HG03469 (cell line): Measurements from ENCODE around the gene RAB27A.
A peak's percentile ranks its signal among the peaks of the same experiment; 100 is the strongest.
"Not testable (repeated sequence)": the region's sequence is repeated elsewhere in the genome, so short reads cannot be mapped to it uniquely, and the experiment has no call there.

Experiments used
- ATAC-seq: cut with Tn5 transposase; IDR thresholded peaks from one replicate; pipeline ENCODE4 v1.9.1; 2021; ENCODE audit warnings: mild to moderate bottlenecking, moderate library complexity, moderate number of reproducible peaks; ENCODE audit not compliant: unreplicated experiment

The RAB27A gene

DNA sequence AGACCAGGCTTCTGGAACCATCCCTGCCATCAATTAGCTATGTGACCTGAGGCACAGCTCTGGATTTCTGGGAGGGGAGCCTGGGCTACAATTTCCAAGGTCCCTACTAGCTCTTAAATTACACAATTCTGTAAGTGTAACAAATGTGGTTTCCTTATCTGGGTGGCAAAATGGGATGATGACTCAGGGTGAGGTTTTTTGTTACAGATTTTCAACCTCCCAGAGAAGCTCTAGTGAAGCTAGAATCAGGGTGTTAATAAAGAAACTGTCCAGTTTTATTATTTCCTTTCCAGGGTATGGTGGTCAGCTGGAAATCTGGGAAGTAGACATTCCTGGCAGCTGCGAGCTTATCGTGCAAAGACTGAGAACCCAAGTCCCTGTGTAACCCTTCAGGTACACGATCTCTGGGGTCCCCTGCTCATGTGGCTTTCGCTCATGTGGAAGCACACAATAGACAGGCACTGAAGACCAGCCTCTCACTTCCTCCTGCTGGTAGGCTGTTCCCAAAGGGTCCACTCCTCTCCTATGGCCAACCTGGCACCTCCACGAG is 7.3 kb downstream of the RAB27A start:
- ATAC-seq: no peak

DNA sequence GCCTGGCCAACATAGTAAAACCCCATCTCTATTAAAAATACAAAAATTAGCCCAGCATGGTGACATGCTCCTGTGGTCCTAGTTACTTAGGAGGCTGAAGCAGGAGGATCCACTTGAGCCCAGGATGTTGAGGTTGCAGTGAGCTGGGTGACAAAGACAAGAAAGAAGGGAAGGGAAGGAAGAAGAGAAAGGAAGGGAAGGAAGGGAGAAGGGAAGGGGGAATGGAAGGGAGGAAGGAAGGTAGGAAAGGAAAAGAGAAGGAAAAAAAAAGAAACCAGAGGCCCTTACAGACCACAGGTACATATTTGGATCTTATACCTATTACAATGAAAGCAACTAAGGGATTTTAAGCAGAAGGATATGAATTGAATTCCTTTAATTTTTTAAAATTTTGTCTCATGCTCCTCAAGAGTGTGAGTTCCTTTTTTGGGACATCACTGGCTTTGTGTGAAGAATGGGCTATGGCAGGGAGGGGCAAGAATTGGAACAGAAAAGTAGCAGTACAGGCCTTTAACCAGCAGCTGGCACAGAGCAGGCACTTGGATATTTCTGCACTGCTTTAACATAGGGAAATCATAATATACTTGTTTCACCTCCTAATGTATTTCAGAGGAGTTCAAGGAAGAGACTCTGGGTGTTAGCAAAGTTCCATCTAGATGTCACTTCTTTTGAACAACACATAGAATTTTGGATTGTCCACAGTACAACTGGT is 7.9 kb downstream of the RAB27A start:
- ATAC-seq: no peak

DNA sequence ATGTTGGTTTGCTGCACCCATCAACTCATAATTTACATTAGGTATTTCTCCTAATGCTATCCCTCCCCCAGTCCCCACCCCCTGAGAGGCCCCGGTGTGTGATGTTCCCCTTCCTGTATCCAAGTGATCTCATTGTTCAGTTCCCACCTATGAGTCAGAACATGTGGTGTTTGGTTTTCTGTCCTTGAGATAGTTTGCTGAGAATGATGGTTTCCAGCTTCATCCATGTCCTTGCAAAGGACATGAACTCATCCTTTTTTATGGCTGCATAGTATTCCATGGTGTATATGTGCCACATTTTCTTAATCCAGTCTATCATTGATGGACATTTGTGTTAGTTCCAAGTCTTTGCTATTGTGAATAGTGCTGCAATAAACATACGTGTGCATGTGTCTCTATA is 9.0 kb downstream of the RAB27A start:
- not testable (repeated sequence) for ATAC-seq

DNA sequence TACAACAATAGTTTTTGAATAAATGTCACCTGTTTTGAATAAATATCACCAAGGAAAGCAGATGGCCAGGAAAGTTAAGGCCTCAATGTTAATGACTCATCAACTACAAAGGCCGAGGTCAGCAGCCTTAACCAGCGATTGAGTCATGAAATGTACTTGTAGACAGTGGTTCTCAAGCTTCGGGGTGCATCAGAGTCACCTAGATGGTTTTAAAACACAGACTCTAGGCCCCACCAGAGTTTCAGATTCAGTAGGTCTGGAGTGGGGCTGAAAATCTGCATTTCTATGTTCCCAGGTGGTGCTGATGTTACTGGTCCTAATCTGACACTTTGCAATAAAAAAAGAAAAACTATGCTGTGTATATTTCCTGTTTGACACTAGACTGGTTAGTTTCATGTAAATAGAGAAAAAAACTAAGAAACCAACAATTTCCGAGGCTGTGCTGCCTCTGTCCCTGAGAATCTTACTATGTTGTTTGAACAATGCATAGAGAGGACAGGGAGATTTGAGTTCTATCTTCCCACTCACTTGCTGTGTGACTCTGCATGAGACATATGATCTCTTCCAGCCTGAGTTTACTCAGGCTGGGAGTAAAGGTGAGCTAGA is 9.8 kb downstream of the RAB27A start:
- ATAC-seq: peak; percentile 65

DNA sequence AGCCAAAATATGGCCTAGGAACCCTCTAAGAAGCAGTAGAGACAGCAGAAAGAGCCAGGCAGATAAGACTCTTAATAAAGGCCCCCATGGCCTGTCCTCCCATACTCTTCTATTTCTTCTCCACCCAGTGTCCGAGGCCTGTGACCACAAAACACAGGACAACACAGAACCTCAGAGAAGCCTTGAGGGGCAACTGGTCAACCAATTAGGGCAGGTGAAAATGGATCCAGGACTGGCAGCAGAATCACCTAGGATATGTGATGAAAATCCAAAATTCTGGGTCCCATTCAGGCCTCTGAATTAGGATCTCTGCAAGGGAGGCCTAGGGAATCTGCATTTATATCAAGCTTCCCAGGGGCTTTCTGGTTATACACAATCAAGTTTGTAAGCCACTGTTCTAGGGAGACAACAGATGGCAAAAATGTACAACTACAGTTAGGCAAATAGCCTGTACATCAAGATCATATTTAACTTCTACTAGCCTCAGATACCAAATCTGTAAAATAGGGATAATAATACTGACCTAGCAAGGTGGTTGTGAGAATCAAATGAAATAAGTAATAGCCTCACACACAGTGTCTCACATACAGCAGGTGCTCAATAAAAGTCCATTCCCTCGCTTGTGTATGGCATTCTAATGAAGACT is 10.4 kb downstream of the RAB27A start:
- no peak for ATAC-seq

DNA sequence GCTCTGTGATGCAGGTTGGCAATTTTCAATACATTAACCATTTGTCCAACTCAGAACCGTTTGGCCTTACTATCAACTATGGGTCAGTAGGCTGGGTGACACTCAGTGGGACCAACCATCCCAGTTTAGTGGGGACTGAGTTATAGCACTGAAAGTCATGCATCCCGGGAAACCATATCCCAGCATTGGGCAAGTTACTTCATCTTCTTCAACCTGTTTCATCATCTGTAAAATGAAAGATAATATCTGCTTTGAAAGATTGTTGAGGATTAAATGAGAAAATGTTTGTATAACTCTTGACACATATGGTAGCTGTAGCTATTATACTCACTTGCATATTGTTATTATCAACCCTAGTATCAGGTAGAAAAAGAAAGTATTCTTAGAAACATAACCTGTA is 11.9 kb downstream of the RAB27A start:
- ATAC-seq: no peak

DNA sequence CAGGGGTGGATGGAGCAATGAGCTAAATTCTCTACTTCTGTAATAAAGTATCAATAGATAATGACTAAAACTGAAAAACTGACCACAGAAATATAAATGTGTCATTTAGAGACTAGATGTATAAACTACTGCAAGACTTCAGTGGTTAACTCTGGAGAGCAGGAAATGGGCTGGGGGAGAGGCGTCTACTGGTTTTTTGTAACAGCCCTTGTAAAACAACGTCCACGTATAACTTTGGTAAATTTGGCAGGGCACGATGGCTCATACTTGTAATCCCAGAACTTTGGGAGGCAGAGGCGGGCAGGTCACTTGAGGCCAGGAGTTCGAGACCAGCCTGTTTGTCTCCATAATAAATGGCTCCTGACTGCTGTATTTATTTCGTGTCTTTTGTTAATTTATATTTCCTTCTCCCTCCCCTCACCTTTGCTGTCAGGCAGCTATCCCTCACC is 12.5 kb downstream of the RAB27A start:
- ATAC-seq: peak; percentile 50

DNA sequence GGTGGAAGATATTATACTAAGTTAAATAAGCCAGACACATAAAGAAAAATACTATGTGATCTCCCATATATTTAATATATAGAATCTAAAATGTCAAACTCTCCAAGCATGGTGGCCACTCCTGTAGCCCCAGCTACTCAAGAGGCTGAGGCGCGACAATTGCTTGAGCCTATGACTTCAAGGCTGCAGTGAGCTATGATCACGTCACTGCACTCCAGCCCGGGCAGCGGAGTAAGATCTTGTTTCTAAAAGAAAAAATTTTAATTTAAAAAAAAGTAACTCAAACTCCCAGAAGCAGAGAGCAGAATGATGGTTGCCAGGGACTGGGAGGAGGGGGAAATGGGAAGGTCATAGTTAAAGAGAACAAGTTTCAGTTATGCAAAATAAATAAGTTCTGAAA is 13.3 kb downstream of the RAB27A start:
- no peak for ATAC-seq

DNA sequence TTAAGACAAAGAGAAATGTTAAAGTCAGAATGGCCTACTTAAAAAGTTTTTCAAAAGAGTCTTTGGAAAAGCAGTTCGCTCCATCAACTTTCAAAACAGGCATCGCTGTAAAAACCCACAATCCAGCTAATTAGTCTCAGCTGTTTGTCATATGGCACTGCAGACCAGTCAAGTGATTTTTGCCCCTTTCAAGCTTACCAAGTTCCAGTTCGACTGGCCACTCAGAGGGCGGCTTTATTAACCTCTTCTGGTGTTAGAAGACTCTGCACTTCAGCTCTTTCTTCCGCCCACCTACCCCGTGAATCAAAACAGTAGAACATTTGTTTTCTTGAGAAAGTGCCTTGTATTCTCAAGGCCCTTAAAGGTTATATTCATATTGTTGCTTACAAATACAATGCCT is 19.3 kb downstream of the RAB27A start:
- no peak for ATAC-seq

DNA sequence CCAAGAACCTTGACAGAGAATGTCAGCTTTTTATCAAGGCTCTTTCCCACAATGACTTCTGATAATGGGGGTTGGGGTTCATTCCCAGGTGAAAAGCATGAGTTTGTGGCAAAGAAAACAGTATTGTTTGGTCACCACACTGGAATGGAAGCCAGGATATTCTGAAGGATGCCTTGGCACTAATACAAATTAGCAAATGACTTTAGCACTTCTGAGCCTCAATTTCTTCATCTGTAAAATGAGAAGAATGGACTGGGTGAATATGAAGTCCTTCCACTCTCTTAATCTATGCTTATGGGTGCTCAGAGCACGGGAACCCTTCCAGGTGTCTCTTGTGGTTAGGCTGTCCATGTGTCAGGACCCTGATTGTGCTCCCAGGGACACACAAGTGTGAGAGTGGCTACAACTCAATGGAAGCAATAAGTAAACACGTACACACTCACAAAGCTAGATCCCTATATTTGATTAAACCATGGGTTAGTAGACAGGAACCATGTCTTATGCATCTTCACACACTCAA is 21.4 kb downstream of the RAB27A start:
- ATAC-seq: no peak

DNA sequence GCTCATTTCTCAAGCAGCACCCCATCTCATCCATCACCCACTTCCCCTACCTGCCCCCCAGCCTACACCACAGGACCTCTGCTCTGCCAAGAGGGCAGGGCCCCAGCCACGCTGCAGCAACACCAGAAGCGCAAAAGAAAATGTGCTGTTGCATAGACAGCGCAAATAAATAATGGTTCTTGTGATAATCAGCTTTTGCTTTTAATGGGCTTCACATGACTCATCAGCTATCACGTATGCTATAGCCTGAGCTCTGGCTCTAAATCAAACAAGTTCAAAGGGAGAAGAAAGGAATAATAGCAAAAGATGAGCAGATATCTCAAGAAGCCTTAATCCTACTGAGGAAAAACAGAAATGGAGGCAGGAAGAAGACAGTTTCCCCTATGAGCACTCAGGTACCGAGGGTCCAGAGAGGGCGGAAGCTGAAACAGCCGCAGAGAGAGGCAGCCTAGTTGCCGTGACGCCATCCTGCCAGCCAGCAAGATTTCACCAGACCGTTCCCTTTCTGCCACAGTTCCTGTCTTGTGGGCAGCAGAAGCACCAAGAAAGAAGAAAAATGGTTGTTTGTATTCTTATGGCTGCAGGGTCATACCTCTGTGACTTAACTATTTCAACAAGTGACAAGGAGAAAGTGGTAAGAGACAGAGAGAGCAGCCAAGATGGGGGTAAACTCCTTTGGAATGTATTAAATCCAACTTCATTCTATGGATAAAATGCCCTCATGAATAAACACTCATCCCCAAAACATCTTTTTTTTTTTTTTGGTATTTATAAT is 22.0 kb downstream of the RAB27A start:
- ATAC-seq: peak; percentile 80

DNA sequence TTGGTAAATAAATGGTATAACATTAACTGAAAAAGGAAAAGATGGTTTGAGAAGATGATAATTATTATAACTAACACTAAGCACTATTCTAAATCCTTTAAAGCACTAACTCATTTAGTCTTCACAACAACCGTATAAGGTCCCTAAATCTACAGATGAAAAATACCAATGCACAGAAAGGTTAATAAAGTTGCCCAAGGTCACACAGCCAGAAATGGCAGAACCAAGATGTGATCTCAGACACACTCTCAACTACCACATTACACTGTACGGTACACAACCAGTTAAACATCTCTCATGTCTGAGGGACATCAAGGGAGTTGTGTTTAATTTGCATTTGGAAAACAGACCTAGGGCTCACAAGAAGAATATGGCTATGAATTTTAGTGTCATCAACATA is 23.1 kb downstream of the RAB27A start:
- no peak for ATAC-seq

DNA sequence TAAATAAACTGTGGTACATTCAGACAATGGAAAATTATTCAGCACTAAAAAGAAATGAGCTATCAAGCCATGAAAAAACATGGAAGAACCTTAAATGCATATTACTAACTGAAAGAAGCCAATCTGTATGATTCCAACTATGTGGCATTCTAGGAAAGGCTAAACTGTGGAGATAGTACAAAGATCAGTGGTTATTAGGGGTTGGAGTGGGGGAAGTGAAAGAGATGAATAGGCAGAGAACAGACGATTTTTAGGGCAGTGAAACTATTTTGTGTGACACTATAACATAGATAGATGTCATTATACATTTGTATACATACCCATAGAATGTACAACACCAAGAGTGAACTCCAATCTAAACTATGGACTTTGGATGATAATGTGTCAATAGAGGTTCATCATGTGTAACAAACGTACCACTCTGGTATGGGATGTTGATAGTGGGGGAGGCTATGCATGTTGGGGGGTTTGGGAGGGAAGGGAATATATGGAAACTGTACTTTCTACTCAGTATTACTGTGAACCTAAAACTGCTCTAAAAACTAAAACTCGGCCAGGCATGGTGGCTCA is 29.0 kb downstream of the RAB27A start:
- ATAC-seq: no peak

DNA sequence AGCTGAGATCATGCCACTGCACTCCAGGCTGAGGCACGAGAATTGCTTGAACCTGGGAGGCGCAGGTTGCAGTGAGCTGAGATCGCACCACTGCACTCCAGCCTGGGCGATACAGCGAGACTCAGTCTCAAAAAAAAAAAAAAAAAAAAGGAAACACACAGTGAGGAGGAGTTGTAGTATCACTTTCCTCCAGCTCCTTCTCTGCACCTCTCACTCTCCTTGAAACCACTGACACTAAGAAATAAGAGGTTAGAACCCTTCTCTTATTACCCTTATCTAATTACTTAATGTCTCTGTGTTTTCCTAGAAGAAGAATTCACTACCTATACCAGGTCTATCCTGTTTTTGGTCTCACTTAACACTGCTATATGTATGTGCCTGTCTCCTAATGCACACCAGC is 31.7 kb downstream of the RAB27A start:
- no peak for ATAC-seq

DNA sequence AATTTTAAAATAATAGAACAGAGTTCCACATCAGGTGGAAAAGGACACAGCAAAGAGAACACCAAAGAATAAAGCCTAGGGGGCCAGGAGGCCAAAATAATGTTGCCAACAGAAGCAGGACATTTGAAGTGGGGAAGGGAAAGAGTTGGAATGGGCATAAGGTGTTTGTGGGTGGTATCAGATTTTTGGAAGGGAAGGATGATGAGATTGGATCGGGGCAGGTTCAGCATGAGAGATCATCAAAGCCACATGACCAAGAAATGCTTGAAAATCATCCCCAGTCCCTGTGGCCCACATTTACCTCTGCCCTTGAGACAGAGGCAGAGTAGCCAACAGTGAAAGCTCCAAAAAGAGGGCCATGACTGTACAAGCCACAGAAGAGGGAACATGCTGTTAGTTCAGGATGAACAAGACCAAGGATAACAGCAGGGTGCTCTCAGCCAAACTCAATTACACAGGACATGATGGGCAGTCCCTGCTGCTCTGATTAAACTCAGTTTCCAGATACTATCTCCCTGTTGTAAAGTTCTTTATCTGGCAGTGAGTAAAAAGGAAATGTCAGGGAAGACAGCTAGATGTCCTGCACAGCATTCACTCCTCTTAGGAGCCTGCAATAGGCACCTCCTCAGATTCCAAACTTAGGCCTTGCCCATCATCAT is 32.5 kb downstream of the RAB27A start:
- no peak for ATAC-seq

DNA sequence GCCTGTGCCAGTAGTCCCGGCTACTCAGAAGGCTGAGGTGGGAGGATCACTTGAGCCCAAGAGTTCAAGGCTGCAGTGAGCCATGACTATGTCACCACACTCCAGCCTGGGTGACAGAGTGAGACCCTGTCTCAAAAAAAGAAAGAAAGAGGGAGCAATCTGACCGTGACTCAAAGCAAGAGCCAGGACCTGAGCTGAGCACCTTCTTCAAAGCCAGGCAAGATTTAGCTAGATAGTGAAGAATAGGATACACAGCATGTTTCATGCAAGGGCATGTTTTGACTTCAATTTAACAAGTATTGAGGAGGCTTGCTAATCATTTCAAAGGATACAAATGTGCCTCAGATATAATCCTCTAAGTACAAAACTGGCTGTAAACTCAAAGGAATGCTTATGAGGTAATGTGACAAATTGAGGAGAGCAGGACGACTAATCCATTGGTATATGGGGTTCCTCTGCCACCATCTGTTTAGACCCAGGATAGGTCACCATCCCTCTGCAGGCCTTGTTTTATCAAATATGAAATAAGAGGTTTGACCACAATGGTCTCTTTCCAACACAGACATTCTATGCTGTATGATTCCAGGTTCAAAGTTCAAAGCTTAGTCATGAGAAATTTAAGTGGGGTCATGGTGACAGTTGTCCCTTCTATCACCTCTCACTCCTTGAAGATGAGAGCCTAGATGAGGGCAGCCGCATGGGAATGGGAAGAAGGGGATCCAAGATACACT is 33.2 kb downstream of the RAB27A start:
- no peak for ATAC-seq

DNA sequence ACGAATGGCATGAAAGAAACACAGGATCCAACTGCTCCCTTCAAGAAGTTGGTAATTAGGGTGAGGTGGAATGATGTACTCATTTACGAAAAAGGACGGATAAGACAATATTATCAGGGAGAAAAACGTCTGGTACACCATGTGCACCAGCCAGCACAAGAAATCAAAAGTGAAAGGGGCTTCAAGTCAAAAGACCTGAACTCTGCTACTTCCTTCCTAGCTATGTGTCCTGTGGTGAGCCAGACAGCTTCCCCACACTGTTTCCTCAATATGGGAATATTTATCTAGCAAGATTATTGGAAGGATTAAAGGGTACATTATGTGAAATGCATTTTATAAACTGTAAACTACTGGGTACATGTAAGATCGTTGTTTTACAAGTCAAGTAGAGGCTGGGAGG is 33.9 kb downstream of the RAB27A start:
- no peak for ATAC-seq

DNA sequence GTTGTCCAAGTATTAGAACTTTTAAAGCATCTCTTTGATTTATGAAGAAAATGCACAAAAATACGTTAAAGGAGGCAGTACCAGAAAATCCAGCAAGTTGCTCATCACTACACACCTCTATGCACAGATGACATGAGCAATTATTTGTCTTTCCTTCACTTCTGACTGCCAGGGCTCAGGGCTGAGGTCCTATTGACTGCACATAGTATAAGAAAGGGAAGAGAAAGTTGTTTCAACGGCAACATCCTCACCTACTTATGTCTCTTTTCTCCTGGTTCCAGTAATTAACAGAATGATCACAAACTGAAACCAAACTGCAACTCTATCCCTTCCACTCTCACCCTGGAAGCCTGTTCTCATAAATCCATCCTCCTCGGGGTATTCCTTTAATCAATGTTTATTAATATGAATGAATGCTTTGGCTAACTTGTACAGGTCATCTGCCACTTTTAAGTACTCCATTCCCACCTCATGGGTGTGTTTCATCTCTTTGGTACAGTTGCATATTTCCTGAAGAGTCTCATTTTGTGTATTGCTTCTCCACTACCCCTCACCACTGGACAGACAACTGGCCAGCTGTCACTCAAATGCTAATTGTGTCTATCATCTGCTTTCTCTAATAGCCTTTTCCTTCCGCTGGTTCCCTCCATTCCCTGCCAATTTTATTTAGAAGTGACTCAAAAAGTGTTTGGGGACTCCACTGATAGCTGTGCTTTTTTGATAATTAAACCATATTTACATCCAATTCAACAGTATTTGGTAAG is 34.5 kb downstream of the RAB27A start:
- peak; percentile 54 for ATAC-seq

DNA sequence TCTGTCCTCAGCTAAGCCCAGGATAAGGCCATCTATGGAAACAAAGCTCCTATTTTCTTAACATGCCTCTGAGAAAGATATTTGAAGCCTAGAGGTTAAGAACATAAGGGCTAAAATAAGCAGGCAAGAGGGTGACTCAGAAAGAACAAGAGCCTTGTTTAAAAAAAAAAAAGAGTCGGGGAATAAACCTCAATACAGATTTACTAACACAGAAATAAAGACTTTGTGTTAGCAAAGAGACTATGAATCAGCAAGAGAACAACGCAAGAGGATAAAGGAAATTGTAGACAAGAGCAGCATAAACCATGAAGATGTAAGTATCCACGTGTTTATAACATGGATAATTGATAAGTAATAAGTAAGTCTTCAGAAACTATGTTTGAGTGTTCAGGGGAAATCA is 36.0 kb downstream of the RAB27A start:
- no peak for ATAC-seq
